ENCODE results near the gene PLPP3.

DNA sequence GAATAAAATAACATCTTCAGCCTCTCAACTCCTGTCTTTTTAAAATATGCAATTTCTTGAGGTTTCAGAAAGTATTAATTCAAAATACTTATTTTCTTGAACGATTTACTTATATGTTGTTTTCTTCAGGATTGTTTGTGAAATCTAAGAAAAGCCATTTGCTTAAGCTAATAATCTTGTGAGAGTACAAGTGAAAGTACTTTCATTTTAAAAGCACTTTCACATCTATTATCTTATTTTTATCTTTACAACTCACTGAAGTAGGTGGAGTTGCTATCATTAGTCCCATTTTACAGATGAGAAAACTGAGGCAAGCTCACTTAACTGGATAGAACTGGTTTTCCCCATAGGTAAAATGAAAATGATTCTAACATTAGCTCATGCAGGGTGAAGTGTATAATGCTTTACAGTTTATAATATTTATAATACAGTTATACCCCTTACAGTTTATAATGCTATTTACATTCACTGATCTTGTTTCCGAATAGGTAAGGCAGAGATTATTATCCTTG is 4.7 kb upstream of the PLPP3 start:
- TF ChIP-seq, protein P1, sequence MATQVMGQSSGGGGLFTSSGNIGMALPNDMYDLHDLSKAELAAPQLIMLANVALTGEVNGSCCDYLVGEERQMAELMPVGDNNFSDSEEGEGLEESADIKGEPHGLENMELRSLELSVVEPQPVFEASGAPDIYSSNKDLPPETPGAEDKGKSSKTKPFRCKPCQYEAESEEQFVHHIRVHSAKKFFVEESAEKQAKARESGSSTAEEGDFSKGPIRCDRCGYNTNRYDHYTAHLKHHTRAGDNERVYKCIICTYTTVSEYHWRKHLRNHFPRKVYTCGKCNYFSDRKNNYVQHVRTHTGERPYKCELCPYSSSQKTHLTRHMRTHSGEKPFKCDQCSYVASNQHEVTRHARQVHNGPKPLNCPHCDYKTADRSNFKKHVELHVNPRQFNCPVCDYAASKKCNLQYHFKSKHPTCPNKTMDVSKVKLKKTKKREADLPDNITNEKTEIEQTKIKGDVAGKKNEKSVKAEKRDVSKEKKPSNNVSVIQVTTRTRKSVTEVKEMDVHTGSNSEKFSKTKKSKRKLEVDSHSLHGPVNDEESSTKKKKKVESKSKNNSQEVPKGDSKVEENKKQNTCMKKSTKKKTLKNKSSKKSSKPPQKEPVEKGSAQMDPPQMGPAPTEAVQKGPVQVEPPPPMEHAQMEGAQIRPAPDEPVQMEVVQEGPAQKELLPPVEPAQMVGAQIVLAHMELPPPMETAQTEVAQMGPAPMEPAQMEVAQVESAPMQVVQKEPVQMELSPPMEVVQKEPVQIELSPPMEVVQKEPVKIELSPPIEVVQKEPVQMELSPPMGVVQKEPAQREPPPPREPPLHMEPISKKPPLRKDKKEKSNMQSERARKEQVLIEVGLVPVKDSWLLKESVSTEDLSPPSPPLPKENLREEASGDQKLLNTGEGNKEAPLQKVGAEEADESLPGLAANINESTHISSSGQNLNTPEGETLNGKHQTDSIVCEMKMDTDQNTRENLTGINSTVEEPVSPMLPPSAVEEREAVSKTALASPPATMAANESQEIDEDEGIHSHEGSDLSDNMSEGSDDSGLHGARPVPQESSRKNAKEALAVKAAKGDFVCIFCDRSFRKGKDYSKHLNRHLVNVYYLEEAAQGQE (IDR thresholded peaks at IDR 0.05; ENCODE audit: insufficient read depth in 1 of 2, low read depth in 2 of 2, low read length in 1 of 2) = no peak
- TF ChIP-seq, protein P2, sequence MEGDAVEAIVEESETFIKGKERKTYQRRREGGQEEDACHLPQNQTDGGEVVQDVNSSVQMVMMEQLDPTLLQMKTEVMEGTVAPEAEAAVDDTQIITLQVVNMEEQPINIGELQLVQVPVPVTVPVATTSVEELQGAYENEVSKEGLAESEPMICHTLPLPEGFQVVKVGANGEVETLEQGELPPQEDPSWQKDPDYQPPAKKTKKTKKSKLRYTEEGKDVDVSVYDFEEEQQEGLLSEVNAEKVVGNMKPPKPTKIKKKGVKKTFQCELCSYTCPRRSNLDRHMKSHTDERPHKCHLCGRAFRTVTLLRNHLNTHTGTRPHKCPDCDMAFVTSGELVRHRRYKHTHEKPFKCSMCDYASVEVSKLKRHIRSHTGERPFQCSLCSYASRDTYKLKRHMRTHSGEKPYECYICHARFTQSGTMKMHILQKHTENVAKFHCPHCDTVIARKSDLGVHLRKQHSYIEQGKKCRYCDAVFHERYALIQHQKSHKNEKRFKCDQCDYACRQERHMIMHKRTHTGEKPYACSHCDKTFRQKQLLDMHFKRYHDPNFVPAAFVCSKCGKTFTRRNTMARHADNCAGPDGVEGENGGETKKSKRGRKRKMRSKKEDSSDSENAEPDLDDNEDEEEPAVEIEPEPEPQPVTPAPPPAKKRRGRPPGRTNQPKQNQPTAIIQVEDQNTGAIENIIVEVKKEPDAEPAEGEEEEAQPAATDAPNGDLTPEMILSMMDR (IDR thresholded peaks at IDR 0.05) = no peak
- no peak for TF ChIP-seq POLR2AphosphoS5 (IDR thresholded peaks at IDR 0.05; ENCODE audit: low read depth, low read length)
